ENCODE results near the gene IRAK2.
"Not testable (repeated sequence)": the region's sequence is repeated elsewhere in the genome, so short reads cannot be mapped to it uniquely, and the experiment has no call there.

The IRAK2 gene

DNA sequence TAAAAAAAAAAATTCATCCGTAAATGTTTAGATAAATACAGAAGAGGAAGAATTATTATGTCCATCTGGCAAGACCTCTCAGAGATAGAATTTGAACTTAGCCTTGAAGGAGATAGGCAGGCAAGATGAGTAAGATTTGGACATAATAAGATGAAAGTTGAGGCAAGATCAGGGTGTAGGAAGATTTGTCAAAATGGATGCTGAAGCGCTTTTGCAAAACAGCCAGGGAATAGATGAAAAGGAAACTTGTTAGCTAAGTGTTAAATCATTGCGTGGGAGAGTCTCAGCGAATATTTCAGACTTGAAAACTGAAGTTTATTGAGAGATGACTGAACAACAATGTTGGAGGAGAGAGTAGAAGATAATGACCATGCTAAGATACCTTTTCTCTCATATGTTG, 42.0 kb upstream of the IRAK2 start:
- peaks cover 18% of the 10 kb centered on the region for H3K4me1 ChIP-seq (ENCODE audit: insufficient read depth, low read length, poor library complexity, severe bottlenecking)
- H3K9me2 ChIP-seq (replicated peaks; ENCODE audit: low read depth, low read length) = no peaks in the 10 kb centered on the region
- no peak overlapping the region for H2AFZ ChIP-seq (ENCODE audit: low read length)
- H3K9me3 ChIP-seq (ENCODE audit: insufficient read depth, low read depth, low read length) = no peaks in the 10 kb centered on the region
- TF ChIP-seq, protein P1, sequence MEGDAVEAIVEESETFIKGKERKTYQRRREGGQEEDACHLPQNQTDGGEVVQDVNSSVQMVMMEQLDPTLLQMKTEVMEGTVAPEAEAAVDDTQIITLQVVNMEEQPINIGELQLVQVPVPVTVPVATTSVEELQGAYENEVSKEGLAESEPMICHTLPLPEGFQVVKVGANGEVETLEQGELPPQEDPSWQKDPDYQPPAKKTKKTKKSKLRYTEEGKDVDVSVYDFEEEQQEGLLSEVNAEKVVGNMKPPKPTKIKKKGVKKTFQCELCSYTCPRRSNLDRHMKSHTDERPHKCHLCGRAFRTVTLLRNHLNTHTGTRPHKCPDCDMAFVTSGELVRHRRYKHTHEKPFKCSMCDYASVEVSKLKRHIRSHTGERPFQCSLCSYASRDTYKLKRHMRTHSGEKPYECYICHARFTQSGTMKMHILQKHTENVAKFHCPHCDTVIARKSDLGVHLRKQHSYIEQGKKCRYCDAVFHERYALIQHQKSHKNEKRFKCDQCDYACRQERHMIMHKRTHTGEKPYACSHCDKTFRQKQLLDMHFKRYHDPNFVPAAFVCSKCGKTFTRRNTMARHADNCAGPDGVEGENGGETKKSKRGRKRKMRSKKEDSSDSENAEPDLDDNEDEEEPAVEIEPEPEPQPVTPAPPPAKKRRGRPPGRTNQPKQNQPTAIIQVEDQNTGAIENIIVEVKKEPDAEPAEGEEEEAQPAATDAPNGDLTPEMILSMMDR (conservative IDR thresholded peaks at IDR 0.05; ENCODE audit: low read length) = no peak
- TF ChIP-seq EZH2phosphoT487 (IDR thresholded peaks at IDR 0.05; ENCODE audit: borderline replicate concordance) = no peak
- no peak overlapping the region for H3K4me2 ChIP-seq (ENCODE audit: low read depth, low read length, poor library complexity, severe bottlenecking)
- H4K20me1 ChIP-seq (ENCODE audit: insufficient read depth, low read length, poor library complexity, severe bottlenecking) = peaks cover 22% of the 10 kb centered on the region
- H3K9ac ChIP-seq (ENCODE audit: low read depth, low read length, poor library complexity, severe bottlenecking) = no peak overlapping the region
- no peak overlapping the region for H3K4me3 ChIP-seq (ENCODE audit: low read length, poor library complexity, severe bottlenecking)
- peaks cover 24% of the 10 kb centered on the region; the same call in 1 of the 2 replicates for H3K36me3 ChIP-seq (ENCODE audit: insufficient read depth, low read length)
- H3K27me3 ChIP-seq (ENCODE audit: insufficient read depth, low read length, poor library complexity, severe bottlenecking) = no peaks in the 10 kb centered on the region
- no peaks in the 10 kb centered on the region for H3F3A ChIP-seq (ENCODE audit: low read depth)
- H3K79me2 ChIP-seq (ENCODE audit: insufficient read depth, low read length) = peaks cover 61% of the 10 kb centered on the region

DNA sequence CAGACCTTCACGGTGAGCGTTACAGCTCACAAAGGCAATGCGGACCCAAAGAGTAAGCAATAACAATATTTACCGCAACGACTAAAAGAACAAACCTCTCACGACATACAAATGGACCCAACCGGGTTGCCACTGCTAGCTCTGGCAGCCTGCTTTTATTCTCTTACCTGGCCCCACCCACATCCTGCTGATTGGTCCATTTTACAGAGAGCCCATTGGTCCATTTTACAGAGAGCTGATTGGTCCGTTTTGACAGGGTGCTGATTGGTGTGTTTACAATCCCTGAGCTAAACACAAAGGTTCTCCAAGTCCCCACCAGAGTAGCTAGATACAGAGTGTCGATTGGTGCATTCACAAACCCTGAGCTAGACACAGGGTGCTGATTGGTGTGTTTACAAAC, 28.8 kb upstream of the IRAK2 start:
- not testable (repeated sequence) for H3K4me2 ChIP-seq (ENCODE audit: low read depth, low read length, poor library complexity, severe bottlenecking); H2AFZ ChIP-seq (ENCODE audit: low read length); H3K79me2 ChIP-seq (ENCODE audit: insufficient read depth, low read length); H3K9ac ChIP-seq (ENCODE audit: low read depth, low read length, poor library complexity, severe bottlenecking); H3K9me2 ChIP-seq (replicated peaks; ENCODE audit: low read depth, low read length); H3K27me3 ChIP-seq (ENCODE audit: insufficient read depth, low read length, poor library complexity, severe bottlenecking); H3K4me3 ChIP-seq (ENCODE audit: low read length, poor library complexity, severe bottlenecking); H3K9me3 ChIP-seq (ENCODE audit: insufficient read depth, low read depth, low read length); H3F3A ChIP-seq (ENCODE audit: low read depth); H4K20me1 ChIP-seq (ENCODE audit: insufficient read depth, low read length, poor library complexity, severe bottlenecking); H3K36me3 ChIP-seq (ENCODE audit: insufficient read depth, low read length)
- peaks cover 11% of the 10 kb centered on the region for H3K4me1 ChIP-seq (ENCODE audit: insufficient read depth, low read length, poor library complexity, severe bottlenecking)

DNA sequence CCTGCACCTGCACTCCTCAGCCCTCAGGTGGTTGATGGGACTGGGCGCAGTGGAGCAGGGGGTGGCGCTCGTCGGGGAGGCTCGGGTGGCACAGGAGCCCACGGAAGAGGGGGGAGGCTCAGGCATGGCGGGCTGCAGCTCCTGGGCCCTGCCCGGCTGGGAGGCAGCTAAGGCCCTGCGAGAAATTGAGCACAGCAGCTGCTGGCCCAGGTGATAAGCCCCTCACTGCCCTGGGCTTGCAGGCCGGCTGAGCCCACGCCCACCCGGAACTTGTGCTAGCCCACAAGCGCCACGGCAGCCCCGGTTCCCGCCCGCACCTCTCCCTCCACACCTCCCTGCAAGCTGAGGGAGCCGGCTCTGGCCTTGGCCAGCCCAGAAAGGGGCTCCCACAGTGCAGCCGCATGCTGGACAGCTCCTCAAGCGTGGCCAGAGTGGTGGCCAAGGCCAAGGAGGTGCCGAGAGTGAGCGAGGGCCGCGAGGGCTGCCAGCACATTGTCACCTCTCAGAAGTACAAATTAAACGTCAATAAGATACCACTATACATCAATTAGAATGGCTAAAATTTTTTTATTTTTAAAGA, 28.2 kb upstream of the IRAK2 start:
- Histone ChIP-seq H3K27me3 (ENCODE audit: insufficient read depth, low read length, poor library complexity, severe bottlenecking) (no peaks in the 10 kb centered on the region), H3K4me1 (ENCODE audit: insufficient read depth, low read length, poor library complexity, severe bottlenecking) (peaks cover 15% of the 10 kb centered on the region), H3K4me2 (ENCODE audit: low read depth, low read length, poor library complexity, severe bottlenecking) (no peak overlapping the region), H3K9ac (ENCODE audit: low read depth, low read length, poor library complexity, severe bottlenecking) (no peak overlapping the region), H3K79me2 (ENCODE audit: insufficient read depth, low read length) (no peaks in the 10 kb centered on the region), H3K4me3 (ENCODE audit: low read length, poor library complexity, severe bottlenecking) (no peak overlapping the region), H3K9me2 (replicated peaks; ENCODE audit: low read depth, low read length) (no peaks in the 10 kb centered on the region), H4K20me1 (ENCODE audit: insufficient read depth, low read length, poor library complexity, severe bottlenecking) (no peaks in the 10 kb centered on the region), H2AFZ (ENCODE audit: low read length) (no peak overlapping the region), H3K36me3 (ENCODE audit: insufficient read depth, low read length) (no peaks in the 10 kb centered on the region), H3F3A (ENCODE audit: low read depth) (no peaks in the 10 kb centered on the region), H3K9me3 (ENCODE audit: insufficient read depth, low read depth, low read length) (no peaks in the 10 kb centered on the region)
- TF ChIP-seq, protein P1 (conservative IDR thresholded peaks at IDR 0.05; ENCODE audit: low read length) = no peak
- no peak for TF ChIP-seq EZH2phosphoT487 (IDR thresholded peaks at IDR 0.05; ENCODE audit: borderline replicate concordance)

DNA sequence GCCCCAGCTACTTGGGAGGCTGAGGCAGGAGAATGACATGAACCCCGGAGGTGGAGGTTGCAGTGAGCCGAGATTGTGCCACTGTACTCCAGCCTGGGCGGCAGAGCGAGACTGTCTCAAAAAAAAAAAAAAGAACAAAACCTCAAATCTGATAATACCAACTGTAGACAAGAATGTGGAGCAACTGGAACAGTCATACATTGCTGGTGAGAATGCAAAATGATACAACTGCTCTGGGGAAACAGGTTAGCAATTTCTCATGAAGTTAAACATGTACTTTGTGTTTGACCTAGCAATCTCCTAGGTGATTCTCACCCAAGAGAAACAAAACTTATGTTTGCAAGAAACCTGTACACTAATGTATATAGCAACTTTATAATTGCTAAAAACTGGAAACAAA, 27.5 kb upstream of the IRAK2 start:
- Histone ChIP-seq H3K79me2 (ENCODE audit: insufficient read depth, low read length) (peaks cover 4% of the 10 kb centered on the region), H2AFZ (ENCODE audit: low read length) (no peak overlapping the region), H3K4me3 (ENCODE audit: low read length, poor library complexity, severe bottlenecking) (no peak overlapping the region), H3K9ac (ENCODE audit: low read depth, low read length, poor library complexity, severe bottlenecking) (no peak overlapping the region), H4K20me1 (ENCODE audit: insufficient read depth, low read length, poor library complexity, severe bottlenecking) (no peaks in the 10 kb centered on the region), H3K9me3 (ENCODE audit: insufficient read depth, low read depth, low read length) (no peaks in the 10 kb centered on the region), H3K4me2 (ENCODE audit: low read depth, low read length, poor library complexity, severe bottlenecking) (no peak overlapping the region), H3K4me1 (ENCODE audit: insufficient read depth, low read length, poor library complexity, severe bottlenecking) (peaks cover 15% of the 10 kb centered on the region), H3K36me3 (ENCODE audit: insufficient read depth, low read length) (no peaks in the 10 kb centered on the region), H3K9me2 (replicated peaks; ENCODE audit: low read depth, low read length) (no peaks in the 10 kb centered on the region), H3K27me3 (ENCODE audit: insufficient read depth, low read length, poor library complexity, severe bottlenecking) (no peaks in the 10 kb centered on the region), H3F3A (ENCODE audit: low read depth) (no peaks in the 10 kb centered on the region)
- TF ChIP-seq, protein P1 (conservative IDR thresholded peaks at IDR 0.05; ENCODE audit: low read length) = no peak
- no peak for TF ChIP-seq EZH2phosphoT487 (IDR thresholded peaks at IDR 0.05; ENCODE audit: borderline replicate concordance)
